ENCODE results near the gene MYNN.
"Not testable (repeated sequence)": the region's sequence is repeated elsewhere in the genome, so short reads cannot be mapped to it uniquely, and the experiment has no call there.

The MYNN gene

GRCh38 chr3:169772897-169773816 lies at the start of gene MYNN:
Gene MYNN, plus strand, starts transcription at chr3:169773396. Its CDS starts 900 bp downstream, at chr3:169774296.
- DNase-seq: peak; percentile 93

DNA sequence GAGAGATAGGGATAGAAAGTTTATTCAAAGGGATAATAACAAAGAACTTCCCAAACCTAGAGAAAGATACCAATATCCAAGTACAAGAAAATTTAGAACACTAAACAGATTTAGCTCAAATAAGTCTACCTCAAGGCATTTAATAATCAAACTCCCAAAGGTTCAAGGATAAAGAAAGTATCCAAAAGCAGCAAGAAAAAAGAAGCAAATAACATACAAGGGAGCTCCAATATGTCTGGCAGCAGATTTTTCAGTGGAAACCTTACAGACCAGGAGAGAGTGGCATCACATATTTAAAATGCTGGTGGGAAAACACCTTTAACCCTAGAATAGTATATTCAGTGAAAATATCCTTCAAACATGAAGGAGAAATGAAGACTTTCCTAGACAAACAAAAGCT lies 41.3 kb upstream of the MYNN start:
- not testable (repeated sequence) for DNase-seq

DNA sequence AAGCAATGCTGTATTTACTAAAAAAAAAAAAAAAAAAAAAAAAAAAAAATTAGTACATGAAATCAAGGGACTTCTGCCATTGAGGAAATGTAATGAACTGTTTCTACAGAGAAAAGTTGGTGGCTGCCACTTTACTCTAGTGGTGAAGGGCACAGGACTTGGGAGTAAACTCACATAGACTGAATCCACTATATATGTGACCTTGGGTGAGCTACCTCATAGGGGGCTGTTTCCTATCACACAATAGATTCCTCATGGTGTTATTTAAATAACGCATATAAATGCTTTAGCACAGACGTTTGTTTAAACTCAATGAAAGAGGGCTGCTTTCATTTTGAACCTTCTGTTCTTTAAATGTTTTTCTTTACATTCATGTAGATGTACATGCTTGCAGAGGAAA lies 34.1 kb upstream of the MYNN start:
- no peak for DNase-seq

DNA sequence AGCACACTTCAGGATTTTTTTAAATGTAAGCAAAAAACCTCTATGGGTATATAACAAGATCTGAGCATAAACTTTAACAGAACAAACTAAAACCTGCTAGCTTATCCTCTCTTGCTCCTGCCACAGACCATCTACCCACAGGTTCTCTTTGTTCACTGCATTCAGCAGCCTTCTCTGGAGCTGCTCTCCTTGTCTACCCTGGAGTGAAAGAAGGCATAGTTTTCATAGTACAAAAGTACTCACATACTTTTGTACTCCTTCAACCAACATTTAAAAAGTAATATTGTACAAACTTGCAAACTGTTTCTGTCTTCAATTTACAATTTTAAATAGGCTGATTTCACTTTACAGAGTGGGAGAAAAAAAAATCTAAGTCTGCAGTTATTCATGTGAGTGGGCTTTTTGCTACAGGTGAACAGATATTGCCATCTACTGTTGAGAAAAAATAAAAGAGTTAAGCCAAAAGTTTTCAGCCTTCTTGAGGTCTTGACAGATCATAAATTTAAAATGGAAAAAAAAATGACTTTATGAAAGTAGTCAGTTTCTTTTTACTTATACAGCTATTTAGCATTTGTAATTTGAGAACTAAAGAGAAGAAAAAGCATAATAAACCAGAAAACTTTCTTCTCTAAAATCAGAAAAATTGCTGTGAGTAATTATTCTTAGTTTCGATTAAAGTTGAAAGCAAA lies 28.7 kb upstream of the MYNN start:
- DNase-seq: no peak

GRCh38 chr3:169746924-169747323 lies 26.3 kb upstream of the MYNN start:
- no peak for DNase-seq

DNA sequence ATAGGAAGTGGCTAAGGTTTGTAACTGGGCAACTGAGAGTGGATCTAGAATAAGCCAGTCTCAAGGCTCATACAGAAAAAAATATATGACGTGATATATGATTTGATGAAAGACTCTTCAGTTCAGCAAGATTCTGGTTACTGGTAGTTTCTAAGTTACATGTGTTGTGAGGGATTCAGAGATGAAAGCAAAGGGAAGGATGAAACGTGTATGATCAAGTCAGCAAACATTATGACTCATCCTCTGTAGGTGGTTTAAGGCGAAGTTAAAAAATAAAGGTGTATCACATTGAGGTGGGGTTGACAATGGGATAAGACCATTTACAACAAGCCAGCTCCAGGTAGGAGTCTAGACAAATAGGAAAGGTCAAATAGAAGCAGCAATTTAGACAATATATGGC lies 24.5 kb upstream of the MYNN start:
- no peak for DNase-seq

DNA sequence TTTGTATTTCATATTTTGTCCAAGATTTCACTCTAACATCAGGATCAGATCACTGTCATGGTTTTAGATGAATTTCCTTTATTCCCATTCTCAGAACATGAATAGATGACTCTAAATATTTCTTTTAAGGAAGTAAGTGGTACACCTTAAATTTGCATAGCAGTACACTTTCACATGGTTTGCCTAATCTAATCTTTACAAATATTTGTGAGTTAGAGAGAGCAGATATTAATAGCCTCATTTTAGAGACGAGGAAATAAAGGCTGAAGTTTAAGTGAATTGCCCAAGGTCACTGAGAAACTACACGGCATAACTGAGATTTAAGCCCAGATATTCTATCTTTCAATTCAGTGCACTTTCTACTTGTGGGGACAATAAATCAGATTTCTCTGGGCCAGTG lies 22.5 kb upstream of the MYNN start:
- DNase-seq: no peak

GRCh38 chr3:169751875-169752274 lies 21.3 kb upstream of the MYNN start:
- DNase-seq: no peak

- DNase-seq: no peak
These were observed 18.5 kb upstream of the MYNN start for GRCh38 chr3:169754711-169755110.

- DNase-seq: no peak
These were observed 17.7 kb upstream of the MYNN start for GRCh38 chr3:169755488-169755887.

- DNase-seq: no peak
These were observed 14.7 kb upstream of the MYNN start for GRCh38 chr3:169758359-169758994.

- DNase-seq: peak; percentile 14
These were observed 13.9 kb upstream of the MYNN start for GRCh38 chr3:169759256-169759655.

GRCh38 chr3:169760479-169760878 lies 12.7 kb upstream of the MYNN start:
- DNase-seq: no peak

- peak; percentile 69 for DNase-seq
These were observed 8.8 kb upstream of the MYNN start for GRCh38 chr3:169764312-169764881.

DNA sequence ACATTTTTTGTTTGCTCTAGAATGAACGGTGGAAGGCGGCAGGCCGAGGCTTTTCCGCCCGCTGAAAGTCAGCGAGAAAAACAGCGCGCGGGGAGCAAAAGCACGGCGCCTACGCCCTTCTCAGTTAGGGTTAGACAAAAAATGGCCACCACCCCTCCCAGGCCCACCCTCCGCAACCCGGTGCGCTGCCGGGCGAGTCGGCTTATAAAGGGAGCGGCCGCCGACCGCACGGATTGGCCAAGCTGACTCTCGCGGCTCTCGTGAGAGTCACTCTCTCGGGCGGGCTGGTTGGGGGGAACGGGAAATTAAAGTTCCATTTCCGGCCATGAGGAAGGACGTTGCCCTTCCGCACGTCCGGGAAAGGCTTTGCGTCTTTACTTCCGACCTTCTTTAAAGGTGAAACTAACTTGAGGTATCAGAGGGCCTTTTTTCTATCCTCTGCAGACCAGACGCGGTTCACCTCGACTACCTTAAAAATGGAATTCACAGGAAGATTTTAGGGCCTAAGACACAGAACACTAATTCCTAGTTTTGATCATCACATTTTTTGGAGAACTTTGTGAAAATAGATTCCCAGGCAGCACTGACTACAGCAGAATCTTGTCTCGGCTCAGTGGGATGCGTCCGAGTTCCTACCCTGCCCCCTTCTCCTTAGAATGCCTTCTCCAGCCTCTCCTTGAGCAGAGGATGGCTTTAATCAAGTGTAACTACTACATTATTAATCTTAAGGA lies 8.1 kb upstream of the MYNN start, which contains the start of gene TERC:
TERC (minus strand) TSS at position 179 of the 731 bp plus-strand sequence.
- peak; percentile 93 for DNase-seq

- DNase-seq: peak; percentile 63
These were observed 3.7 kb upstream of the MYNN start, which contains the start of gene ACTRT3 for GRCh38 chr3:169769287-169770181. Gene ACTRT3, minus strand, starts transcription at chr3:169769561. Its CDS starts 41 bp downstream, at chr3:169769520.

DNA sequence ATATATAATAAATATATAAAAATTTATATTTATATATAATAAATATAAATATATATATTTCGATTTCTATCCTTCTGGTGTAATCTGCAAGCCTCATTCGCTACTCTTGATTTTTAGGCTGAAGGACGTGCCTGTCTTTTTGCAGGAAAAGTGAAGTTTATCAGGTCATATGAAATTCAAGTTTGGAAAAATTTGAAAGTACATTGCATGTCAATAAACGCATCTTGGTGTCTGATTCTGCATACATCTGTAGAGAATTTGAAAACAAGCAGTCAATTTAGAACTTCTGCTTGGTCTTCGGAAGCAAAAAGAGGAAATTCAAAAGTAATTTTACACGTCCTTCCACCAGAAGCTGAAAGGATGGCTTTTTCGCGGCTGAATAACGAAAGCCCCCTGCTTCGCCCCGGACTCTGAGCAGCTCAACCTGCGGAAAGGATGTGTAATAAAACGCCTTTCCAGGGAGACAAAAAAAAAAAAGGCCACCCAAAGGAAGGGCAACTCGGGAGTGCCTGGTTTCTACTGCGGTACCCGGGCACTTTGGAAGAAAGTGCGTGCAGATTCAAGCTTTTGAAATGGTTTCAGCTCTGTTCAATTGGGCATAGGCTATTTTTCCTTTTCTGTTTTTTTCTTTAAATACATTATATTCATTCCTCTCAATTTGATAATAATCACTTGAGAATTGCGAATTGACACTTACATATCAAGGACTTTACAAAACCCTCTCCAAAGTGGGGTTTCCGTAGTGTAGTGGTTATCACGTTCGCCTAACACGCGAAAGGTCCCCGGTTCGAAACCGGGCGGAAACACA lies 1.5 kb upstream of the MYNN start:
- DNase-seq: peak; percentile 74

DNA sequence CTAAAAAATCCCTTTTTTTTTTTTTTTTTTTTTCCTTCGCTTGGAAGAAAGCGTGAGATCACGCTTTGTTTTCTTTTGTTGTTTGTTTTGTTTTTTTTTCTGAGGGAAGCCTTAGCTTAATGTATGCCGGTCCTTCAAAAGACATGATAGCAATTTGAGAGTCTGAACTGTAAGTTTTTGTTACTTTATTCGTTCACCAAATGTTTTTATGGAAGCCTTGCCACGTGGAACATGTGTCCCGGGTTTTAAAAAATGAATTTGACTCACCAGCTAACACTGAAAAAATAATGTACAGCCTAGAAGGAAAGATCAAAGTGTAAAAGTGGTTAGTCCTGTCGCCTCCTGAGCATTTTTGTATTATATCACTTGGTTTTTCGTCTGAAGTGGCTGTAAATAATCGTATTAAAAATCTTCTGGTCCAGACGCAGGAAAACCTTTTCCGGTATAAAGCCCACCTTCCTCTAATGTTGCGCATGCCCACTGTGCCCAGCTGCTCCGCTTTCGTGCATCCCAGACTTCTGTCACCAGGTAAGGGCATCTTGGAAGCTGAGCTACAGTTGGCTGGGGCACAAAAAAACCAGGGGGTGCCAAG lies 795 bp upstream of the MYNN start:
- DNase-seq: peak; percentile 71

- no peak for DNase-seq
These were observed 990 bp downstream of the MYNN start for GRCh38 chr3:169774186-169774585.

DNA sequence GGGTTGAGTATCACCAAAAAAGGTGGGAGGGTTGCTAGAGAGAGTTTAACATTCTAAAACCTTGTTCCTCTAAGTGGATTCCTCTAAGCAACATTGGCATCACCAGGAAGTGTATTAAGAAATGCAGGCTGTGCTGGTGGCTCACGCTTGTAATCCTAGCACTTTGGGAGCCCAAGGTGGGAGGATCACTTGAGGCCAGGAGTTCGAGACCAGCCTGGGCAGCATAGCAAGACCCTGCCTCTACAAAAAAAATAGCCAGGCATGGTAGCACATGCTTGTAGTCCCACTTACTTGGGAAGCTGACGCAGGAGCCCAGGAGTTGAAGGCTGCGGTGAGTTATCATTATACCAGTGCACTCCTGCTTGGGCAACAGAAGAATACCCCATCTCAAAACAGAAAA lies 4.6 kb downstream of the MYNN start:
- DNase-seq: no peak
